NCI-H2196 treated with DMSO at 0.1 percent for 48 hours (cell line): Measurements from ENCODE around the gene STXBP5.

ENCODE experiments used
- DNase-seq: peaks from one replicate; lab custom pipeline; 2025; ENCODE audit not compliant: unreplicated experiment; lab: John Stamatoyannopoulos, UW

The STXBP5 gene

GRCh38 chr6:147207837-147208754 is 3.9 kb downstream of the STXBP5 start:
- no peak for DNase-seq

- no peak for DNase-seq
Measured at GRCh38 chr6:147209762-147210449, 5.7 kb downstream of the STXBP5 start.

GRCh38 chr6:147211349-147211748 is 7.1 kb downstream of the STXBP5 start:
- DNase-seq, result no peak

- no peak for DNase-seq
Measured at GRCh38 chr6:147211831-147212230, 7.6 kb downstream of the STXBP5 start.

GRCh38 chr6:147212622-147213021 is 8.4 kb downstream of the STXBP5 start:
- no peak for DNase-seq

GRCh38 chr6:147213772-147214171 is 9.6 kb downstream of the STXBP5 start:
- DNase-seq, result no peak

- no peak for DNase-seq
Measured at GRCh38 chr6:147214248-147215227, 10.3 kb downstream of the STXBP5 start.

GRCh38 chr6:147216915-147217314 is 12.7 kb downstream of the STXBP5 start:
- DNase-seq, result no peak

- DNase-seq, result no peak
Measured at GRCh38 chr6:147217840-147218404, 13.7 kb downstream of the STXBP5 start.

- DNase-seq, result no peak
Measured at GRCh38 chr6:147218797-147219196, 14.6 kb downstream of the STXBP5 start.

GRCh38 chr6:147219463-147219862 is 15.2 kb downstream of the STXBP5 start:
- no peak for DNase-seq

- DNase-seq, result no peak
Measured at GRCh38 chr6:147220345-147220744, 16.1 kb downstream of the STXBP5 start.

- DNase-seq, result no peak
Measured at GRCh38 chr6:147221739-147222138, 17.5 kb downstream of the STXBP5 start.

GRCh38 chr6:147222160-147222838 is 18.1 kb downstream of the STXBP5 start:
- no peak for DNase-seq

GRCh38 chr6:147223736-147224135 is 19.5 kb downstream of the STXBP5 start:
- DNase-seq, result no peak

GRCh38 chr6:147226163-147226724 is 22.0 kb downstream of the STXBP5 start:
- DNase-seq, result no peak

GRCh38 chr6:147226877-147227276 is 22.7 kb downstream of the STXBP5 start:
- DNase-seq, result no peak

GRCh38 chr6:147227770-147228320 is 23.6 kb downstream of the STXBP5 start:
- no peak for DNase-seq

GRCh38 chr6:147231589-147231988 is 27.4 kb downstream of the STXBP5 start:
- DNase-seq, result no peak

- DNase-seq, result no peak
Measured at GRCh38 chr6:147234685-147235084, 30.5 kb downstream of the STXBP5 start.
